Panc1 (cell line): ENCODE data around the gene SIAH3. TPM values are rescaled to one million over a fixed set of nuclear protein-coding genes. Genes with fewer than 3 reads are reported as not detected.

Source experiments
- ATAC-seq: fragments of 200-7000 bp; cut with Tn5 transposase; 2 replicates; pipeline ENCODE4 v1.9.1; 2020; ENCODE audit warnings: mild to moderate bottlenecking, moderate library complexity
- BruUV-seq: library from RNA; stranded (reverse); fragments of 400-500 nt; replicated peaks from 2 replicates; lab custom pipeline; 2021; lab: Mats Ljungman, UMichigan
- CTCF ChIA-PET: fragments of 300-600 bp; sonication (Branson Sonifier 250); formaldehyde crosslinking; loops from one replicate; lab custom pipeline; 2022; ENCODE audit warnings: antibody characterized with exemption; lab: Charles Lee
- POLR2A ChIA-PET: fragments of 300-600 bp; sonication (Branson Sonifier 250); formaldehyde crosslinking; loops from one replicate; lab custom pipeline; 2022; ENCODE audit warnings: antibody characterized with exemption; lab: Charles Lee
- DNase-seq: peaks from one replicate; pipeline ENCODE4 v3.0.0-alpha.2; 2010; ENCODE audit warnings: low read depth, low spot score
- H3K27ac ChIP-seq: 2 replicates; pipeline ENCODE4 v1.5.1; 2011; ENCODE audit warnings: mild to moderate bottlenecking, low read length, inconsistent platforms
- H3K27me3 ChIP-seq: fragments of 200-500 bp; sonication (Bioruptor generic); 2 replicates; pipeline ENCODE4 v1.6.0; 2014; ENCODE audit warnings: low read length, inconsistent platforms; ENCODE audit not compliant: control insufficient read depth, insufficient read depth
- H3K36me3 ChIP-seq: fragments of 200-500 bp; sonication (Bioruptor generic); 2 replicates; pipeline ENCODE4 v1.5.1; 2014; ENCODE audit warnings: inconsistent platforms, mild to moderate bottlenecking, low read length, moderate library complexity; ENCODE audit not compliant: control insufficient read depth, insufficient read depth
- H3K4me1 ChIP-seq: 2 replicates; pipeline ENCODE4 v1.5.1; 2011; ENCODE audit warnings: inconsistent platforms, mild to moderate bottlenecking, low read length, moderate library complexity; ENCODE audit not compliant: control insufficient read depth, insufficient read depth
- H3K4me3 ChIP-seq, 2 experiments: 2 replicates each; pipeline ENCODE4 v1.5.1; 2011 to 2012; ENCODE audit warnings: low read depth in 2 of 2, low read length in 2 of 2, mild to moderate bottlenecking in 2 of 2, inconsistent platforms in 1 of 2, moderate library complexity in 1 of 2
- H3K9me3 ChIP-seq: fragments of 200-500 bp; sonication (Bioruptor generic); 2 replicates; pipeline ENCODE4 v1.5.1; 2014; ENCODE audit warnings: low read depth, mild to moderate bottlenecking, inconsistent platforms, low read length, moderate library complexity; ENCODE audit not compliant: control insufficient read depth, insufficient read depth
- POLR2AphosphoS5 ChIP-seq: IDR thresholded peaks from 2 replicates; pipeline ENCODE4 v1.6.1; 2012; ENCODE audit warnings: mild to moderate bottlenecking, low read depth, low read length, moderate library complexity
- SIN3A ChIP-seq: IDR thresholded peaks from 2 replicates; pipeline ENCODE4 v1.6.1; 2012; ENCODE audit warnings: low read depth, mild to moderate bottlenecking, low read length, moderate library complexity, borderline replicate concordance; ENCODE audit not compliant: insufficient read depth
- TCF7L2 ChIP-seq: IDR thresholded peaks from 2 replicates; pipeline ENCODE4 v1.6.1; 2011; ENCODE audit warnings: mild to moderate bottlenecking, low read depth, low read length, inconsistent platforms
- in situ Hi-C: cut with HindIII; loops from 2 replicates; pipeline ENCODE4 v1.10.0; 2016; ENCODE audit warnings: low sequenced_read_pairs, low pct_unique_long_range_greater_than_20kb
- intact Hi-C: fragments of 100-400 bp; cut with micrococcal nuclease; formaldehyde crosslinking; loops from one replicate; pipeline ENCODE4 v1.10.0; 2022; ENCODE audit not compliant: unreplicated experiment
- total RNA-seq: library from RNA; stranded (reverse); gene quantifications from one replicate; pipeline ENCODE4 v1.2.1, GENCODE V29; 2021; ENCODE audit not compliant: unreplicated experiment
- TF ChIP-seq, protein P1 (sequence below), 2 experiments: IDR thresholded peaks; 2 replicates each; pipeline ENCODE4 v1.6.1; 2011 to 2012; ENCODE audit warnings: low read depth in 2 of 2, control low read depth in 1 of 2, low read length in 1 of 2, mild to moderate bottlenecking in 1 of 2, moderate library complexity in 1 of 2; ENCODE audit not compliant: insufficient read depth in 1 of 2
- TF ChIP-seq, protein P2 (sequence below): fragments of 450-650 bp; IDR thresholded peaks from 2 replicates; pipeline ENCODE4 v1.5.1; 2017; ENCODE audit warnings: mild to moderate bottlenecking

SIAH3 gene
- total RNA-seq, 1 experiment from 2014 or later, result not detected

DNA sequence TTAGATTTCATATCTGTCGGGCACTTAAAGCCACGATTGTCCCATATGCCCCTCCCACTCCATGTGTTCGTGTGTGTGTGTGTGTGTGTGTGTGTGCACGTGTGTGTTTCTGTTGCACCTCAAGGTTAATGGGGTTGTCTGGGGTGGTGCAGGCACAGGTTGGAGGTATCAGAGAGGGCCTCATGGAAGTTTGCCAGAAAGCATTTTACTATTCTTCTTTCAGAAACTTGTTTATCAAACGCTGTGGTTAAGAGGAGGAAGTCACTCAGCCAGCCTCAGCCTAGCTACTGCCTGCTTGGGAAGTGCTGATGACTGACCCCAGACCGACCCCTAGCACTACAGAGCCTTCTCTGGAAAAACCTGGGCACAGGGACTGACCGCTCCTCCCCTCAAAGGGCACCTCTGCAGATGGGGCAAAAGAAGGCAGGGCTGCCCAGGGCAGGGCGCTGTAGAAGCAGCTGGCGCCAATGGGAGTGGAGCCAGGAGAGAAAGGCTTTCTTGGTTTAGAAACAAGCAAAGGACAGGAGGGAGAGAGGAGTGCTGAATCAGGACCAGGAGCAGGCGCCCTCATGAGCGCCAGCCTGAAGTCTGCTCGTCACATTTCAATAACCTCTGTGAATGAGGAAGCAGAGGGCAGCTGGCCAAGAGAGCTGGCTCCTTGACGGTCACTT is 3.9 kb downstream of the SIAH3 start:
- no peaks in the 10 kb centered on the region for H3K9me3 ChIP-seq
- in situ Hi-C loops (no loop called here), intact Hi-C loops (no loop called here)
- H3K4me1 ChIP-seq, result no peaks in the 10 kb centered on the region
- no peak for DNase-seq
- TF ChIP-seq SIN3A, result no peak
- TF ChIP-seq POLR2AphosphoS5, result no peak
- no peak overlapping the region for H3K4me3 ChIP-seq
- ChIA-PET POLR2A (no interaction called here), CTCF (no interaction called here)
- H3K36me3 ChIP-seq, result no peaks in the 10 kb centered on the region
- ATAC-seq, result no peak
- BruUV-seq, result no TSS peak
- peaks cover 7% of the 10 kb centered on the region; the same call in 1 of the 2 replicates for H3K27me3 ChIP-seq
- H3K27ac ChIP-seq, result no peak overlapping the region

DNA sequence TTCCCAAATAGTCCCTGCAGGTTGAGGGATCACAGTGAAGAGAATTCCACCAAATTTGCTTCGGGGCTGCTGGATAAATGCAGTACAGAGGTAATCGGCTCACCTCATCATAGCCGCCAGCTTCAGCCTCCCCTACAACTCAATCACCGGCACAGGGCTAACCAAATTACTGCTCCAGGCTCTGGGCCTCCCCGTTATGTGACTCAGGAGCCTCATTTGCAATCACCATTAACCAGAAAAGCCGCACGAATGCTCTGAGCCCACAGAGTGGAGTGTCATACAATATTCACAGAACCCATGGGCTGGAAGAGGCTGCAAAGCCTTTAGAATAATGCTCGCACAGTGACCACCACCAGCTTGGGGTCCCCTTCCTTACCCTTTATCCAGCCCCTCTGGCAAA is 4.9 kb downstream of the SIAH3 start:
- no peak for TF ChIP-seq SIN3A
- TF ChIP-seq POLR2AphosphoS5, result no peak
- TF ChIP-seq, protein P1, sequence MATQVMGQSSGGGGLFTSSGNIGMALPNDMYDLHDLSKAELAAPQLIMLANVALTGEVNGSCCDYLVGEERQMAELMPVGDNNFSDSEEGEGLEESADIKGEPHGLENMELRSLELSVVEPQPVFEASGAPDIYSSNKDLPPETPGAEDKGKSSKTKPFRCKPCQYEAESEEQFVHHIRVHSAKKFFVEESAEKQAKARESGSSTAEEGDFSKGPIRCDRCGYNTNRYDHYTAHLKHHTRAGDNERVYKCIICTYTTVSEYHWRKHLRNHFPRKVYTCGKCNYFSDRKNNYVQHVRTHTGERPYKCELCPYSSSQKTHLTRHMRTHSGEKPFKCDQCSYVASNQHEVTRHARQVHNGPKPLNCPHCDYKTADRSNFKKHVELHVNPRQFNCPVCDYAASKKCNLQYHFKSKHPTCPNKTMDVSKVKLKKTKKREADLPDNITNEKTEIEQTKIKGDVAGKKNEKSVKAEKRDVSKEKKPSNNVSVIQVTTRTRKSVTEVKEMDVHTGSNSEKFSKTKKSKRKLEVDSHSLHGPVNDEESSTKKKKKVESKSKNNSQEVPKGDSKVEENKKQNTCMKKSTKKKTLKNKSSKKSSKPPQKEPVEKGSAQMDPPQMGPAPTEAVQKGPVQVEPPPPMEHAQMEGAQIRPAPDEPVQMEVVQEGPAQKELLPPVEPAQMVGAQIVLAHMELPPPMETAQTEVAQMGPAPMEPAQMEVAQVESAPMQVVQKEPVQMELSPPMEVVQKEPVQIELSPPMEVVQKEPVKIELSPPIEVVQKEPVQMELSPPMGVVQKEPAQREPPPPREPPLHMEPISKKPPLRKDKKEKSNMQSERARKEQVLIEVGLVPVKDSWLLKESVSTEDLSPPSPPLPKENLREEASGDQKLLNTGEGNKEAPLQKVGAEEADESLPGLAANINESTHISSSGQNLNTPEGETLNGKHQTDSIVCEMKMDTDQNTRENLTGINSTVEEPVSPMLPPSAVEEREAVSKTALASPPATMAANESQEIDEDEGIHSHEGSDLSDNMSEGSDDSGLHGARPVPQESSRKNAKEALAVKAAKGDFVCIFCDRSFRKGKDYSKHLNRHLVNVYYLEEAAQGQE (IDR thresholded peaks at IDR 0.05; ENCODE audit: insufficient read depth in 1 of 2, low read depth in 2 of 2, low read length in 1 of 2), result no peak
- no peak for TF ChIP-seq TCF7L2
- TF ChIP-seq, protein P2, sequence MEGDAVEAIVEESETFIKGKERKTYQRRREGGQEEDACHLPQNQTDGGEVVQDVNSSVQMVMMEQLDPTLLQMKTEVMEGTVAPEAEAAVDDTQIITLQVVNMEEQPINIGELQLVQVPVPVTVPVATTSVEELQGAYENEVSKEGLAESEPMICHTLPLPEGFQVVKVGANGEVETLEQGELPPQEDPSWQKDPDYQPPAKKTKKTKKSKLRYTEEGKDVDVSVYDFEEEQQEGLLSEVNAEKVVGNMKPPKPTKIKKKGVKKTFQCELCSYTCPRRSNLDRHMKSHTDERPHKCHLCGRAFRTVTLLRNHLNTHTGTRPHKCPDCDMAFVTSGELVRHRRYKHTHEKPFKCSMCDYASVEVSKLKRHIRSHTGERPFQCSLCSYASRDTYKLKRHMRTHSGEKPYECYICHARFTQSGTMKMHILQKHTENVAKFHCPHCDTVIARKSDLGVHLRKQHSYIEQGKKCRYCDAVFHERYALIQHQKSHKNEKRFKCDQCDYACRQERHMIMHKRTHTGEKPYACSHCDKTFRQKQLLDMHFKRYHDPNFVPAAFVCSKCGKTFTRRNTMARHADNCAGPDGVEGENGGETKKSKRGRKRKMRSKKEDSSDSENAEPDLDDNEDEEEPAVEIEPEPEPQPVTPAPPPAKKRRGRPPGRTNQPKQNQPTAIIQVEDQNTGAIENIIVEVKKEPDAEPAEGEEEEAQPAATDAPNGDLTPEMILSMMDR, result no peak
- Histone ChIP-seq H3K4me1 (no peaks in the 10 kb centered on the region), H3K36me3 (no peaks in the 10 kb centered on the region), H3K27ac (no peak overlapping the region), H3K9me3 (no peaks in the 10 kb centered on the region), H3K27me3 (no peaks in the 10 kb centered on the region; the same call in 1 of the 2 replicates), H3K4me3 (no peak overlapping the region)
- CTCF ChIA-PET, result no interaction called here
- DNase-seq (no peak), ATAC-seq (no peak)
- BruUV-seq, result no TSS peak
- in situ Hi-C loops (no loop called here), intact Hi-C loops (no loop called here)
- POLR2A ChIA-PET, result no interaction called here

DNA sequence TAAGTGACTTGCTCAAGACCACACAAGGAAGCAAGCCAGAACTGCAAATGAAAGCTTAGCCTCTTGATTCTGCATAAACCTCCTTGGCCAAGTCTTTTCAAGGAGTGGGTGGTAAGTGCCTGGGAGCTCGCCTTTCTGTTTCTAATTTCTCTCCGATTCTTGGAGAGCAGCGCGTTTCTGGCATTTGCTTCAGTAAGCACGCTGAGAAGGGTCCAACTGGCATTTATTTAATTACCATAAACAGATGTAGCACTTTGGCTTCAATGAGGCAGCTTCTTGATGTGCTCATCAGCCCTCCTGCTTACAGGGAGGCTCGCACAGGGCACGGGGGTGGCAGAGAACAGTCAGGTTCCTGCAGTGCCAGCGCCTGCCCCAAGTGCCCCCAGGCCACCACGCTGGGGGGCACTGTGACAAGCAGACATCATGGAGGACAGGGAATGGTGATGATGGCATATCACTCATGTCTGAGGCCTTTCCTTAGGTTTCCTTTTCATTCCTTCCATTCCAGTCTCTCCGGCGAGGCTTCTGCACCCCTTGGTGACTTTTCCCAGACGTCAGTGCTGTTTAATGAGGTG is 13.3 kb downstream of the SIAH3 start:
- Histone ChIP-seq H3K9me3 (no peaks in the 10 kb centered on the region), H3K4me3 (no peak overlapping the region), H3K27me3 (no peaks in the 10 kb centered on the region; the same call in 1 of the 2 replicates), H3K36me3 (no peaks in the 10 kb centered on the region), H3K27ac (no peak overlapping the region), H3K4me1 (no peaks in the 10 kb centered on the region)
- no peak for ATAC-seq
- in situ Hi-C loops (no loop called here), intact Hi-C loops (no loop called here)
- ChIA-PET POLR2A (no interaction called here), CTCF (no interaction called here)
- no peak for DNase-seq
- no TSS peak for BruUV-seq
- no peak for TF ChIP-seq SIN3A
- TF ChIP-seq, protein P1 (IDR thresholded peaks at IDR 0.05; ENCODE audit: insufficient read depth in 1 of 2, low read depth in 2 of 2, low read length in 1 of 2), result no peak
- TF ChIP-seq POLR2AphosphoS5, result no peak
- TF ChIP-seq TCF7L2, result no peak
- TF ChIP-seq, protein P2, result no peak
